IMR-90 (cell line): ENCODE data around the gene MLF2. TPM values are rescaled to one million over a fixed set of nuclear protein-coding genes. Genes with fewer than 3 reads are reported as not detected.

Experiments used
- ATAC-seq: fragments of 200-7000 bp; cut with Tn5 transposase; 2 replicates; pipeline ENCODE4 v1.9.1; 2020; ENCODE audit warnings: low read depth, mild to moderate bottlenecking, moderate library complexity
- BruUV-seq: library from RNA; stranded (reverse); fragments of 400-500 nt; replicated peaks from 2 replicates; lab custom pipeline; 2021; lab: Mats Ljungman, UMichigan
- CTCF ChIA-PET: fragments of 300-600 bp; formaldehyde crosslinking; extraction: SDS; loops from one replicate; lab custom pipeline; 2021; ENCODE audit warnings: antibody characterized with exemption; lab: Yijun Ruan, JAX
- POLR2A ChIA-PET: fragments of 300-600 bp; sonication (Branson Sonifier 250); formaldehyde crosslinking; loops from one replicate; lab custom pipeline; 2022; ENCODE audit warnings: antibody characterized with exemption; ENCODE audit not compliant: unreplicated experiment; lab: Charles Lee
- DNase-seq: peaks from one replicate; pipeline ENCODE4 v3.0.0; 2013
- H2AFZ ChIP-seq: replicated peaks from 2 replicates; pipeline ENCODE3; 2013; ENCODE audit warnings: low read length, mild to moderate bottlenecking; ENCODE audit not compliant: poor library complexity
- H2AK5ac ChIP-seq: 2 replicates; pipeline ENCODE4 v1.6.1; 2013; ENCODE audit warnings: low read depth, low read length, inconsistent platforms
- H2AK9ac ChIP-seq: replicated peaks from 2 replicates; pipeline ENCODE3; 2013; ENCODE audit warnings: mild to moderate bottlenecking, low read depth, low read length, moderate library complexity; ENCODE audit not compliant: poor library complexity
- H2BK120ac ChIP-seq: 2 replicates; pipeline ENCODE4 v1.6.1; 2013; ENCODE audit warnings: low read depth, low read length, inconsistent platforms
- H2BK15ac ChIP-seq: 3 replicates; pipeline ENCODE4 v1.6.1; 2013; ENCODE audit warnings: low read depth, low read length, inconsistent platforms
- H2BK20ac ChIP-seq: 2 replicates; pipeline ENCODE4 v1.6.1; 2013; ENCODE audit warnings: low read depth, mild to moderate bottlenecking, inconsistent platforms, low read length, moderate library complexity
- H2BK5ac ChIP-seq: 2 replicates; pipeline ENCODE4 v1.6.1; 2013; ENCODE audit warnings: mild to moderate bottlenecking, low read depth, low read length, inconsistent platforms; ENCODE audit not compliant: poor library complexity, severe bottlenecking
- H3K14ac ChIP-seq: replicated peaks from 2 replicates; pipeline ENCODE4 v1.6.1; 2013; ENCODE audit warnings: low read depth, low read length, inconsistent platforms
- H3K18ac ChIP-seq: 2 replicates; pipeline ENCODE4 v1.6.1; 2013; ENCODE audit warnings: low read depth, low read length, control low read depth
- H3K23ac ChIP-seq: 2 replicates; pipeline ENCODE4 v1.6.1; 2013; ENCODE audit warnings: low read depth, low read length, inconsistent platforms
- H3K27ac ChIP-seq: 2 replicates; pipeline ENCODE4 v1.5.1; 2013; ENCODE audit warnings: mild to moderate bottlenecking, control low read depth, low read length; ENCODE audit not compliant: insufficient read depth
- H3K27me3 ChIP-seq: 2 replicates; pipeline ENCODE4 v1.6.1; 2013; ENCODE audit warnings: low read length; ENCODE audit not compliant: control insufficient read depth, insufficient read depth
- H3K36me3 ChIP-seq: 2 replicates; pipeline ENCODE4 v1.6.1; 2013; ENCODE audit warnings: low read length, mixed read lengths; ENCODE audit not compliant: control insufficient read depth, insufficient read depth
- H3K4ac ChIP-seq: 2 replicates; pipeline ENCODE4 v1.6.1; 2013; ENCODE audit warnings: low read depth, low read length, inconsistent platforms
- H3K4me1 ChIP-seq: 2 replicates; pipeline ENCODE4 v1.6.1; 2013; ENCODE audit warnings: low read length, mixed read lengths; ENCODE audit not compliant: control insufficient read depth, insufficient read depth
- H3K4me2 ChIP-seq: 2 replicates; pipeline ENCODE4 v1.6.1; 2013; ENCODE audit warnings: low read depth, mild to moderate bottlenecking, control low read depth, low read length, moderate library complexity
- H3K4me3 ChIP-seq: 2 replicates; pipeline ENCODE4 v1.5.1; 2013; ENCODE audit warnings: low read depth, mild to moderate bottlenecking, control low read depth, low read length, moderate library complexity; ENCODE audit not compliant: insufficient read depth
- H3K56ac ChIP-seq: 2 replicates; pipeline ENCODE4 v1.6.1; 2013; ENCODE audit warnings: low read length, inconsistent platforms; ENCODE audit not compliant: insufficient read depth; ENCODE audit errors: extremely low read depth
- H3K79me1 ChIP-seq, 2 experiments: 2 replicates each; pipeline ENCODE4 v1.6.1; 2013; ENCODE audit warnings: low read length in 2 of 2, inconsistent platforms in 1 of 2, low read depth in 1 of 2
- H3K9ac ChIP-seq: 2 replicates; pipeline ENCODE4 v1.6.1; 2013; ENCODE audit warnings: low read depth, low read length, control low read depth
- H3K9me1 ChIP-seq: 2 replicates; pipeline ENCODE4 v1.6.1; 2013; ENCODE audit warnings: low read length, inconsistent platforms; ENCODE audit not compliant: insufficient read depth
- H3K9me3 ChIP-seq: 2 replicates; pipeline ENCODE4 v1.6.1; 2013; ENCODE audit warnings: low read length; ENCODE audit not compliant: control insufficient read depth, insufficient read depth
- H4K20me1 ChIP-seq: 2 replicates; pipeline ENCODE4 v1.6.1; 2013; ENCODE audit warnings: low read length, inconsistent platforms; ENCODE audit not compliant: insufficient read depth
- H4K5ac ChIP-seq: 2 replicates; pipeline ENCODE4 v1.6.1; 2013; ENCODE audit warnings: mild to moderate bottlenecking, low read depth, low read length, control low read depth
- H4K8ac ChIP-seq, 2 experiments: 2 replicates each; pipeline ENCODE4 v1.6.1; 2013; ENCODE audit warnings: low read depth in 2 of 2, low read length in 2 of 2, control low read depth in 1 of 2, inconsistent platforms in 1 of 2
- H4K91ac ChIP-seq: 2 replicates; pipeline ENCODE4 v1.6.1; 2013; ENCODE audit warnings: low read depth, low read length, inconsistent platforms; ENCODE audit not compliant: insufficient read depth
- BHLHE40 ChIP-seq: fragments of 150-350 bp; IDR thresholded peaks from 2 replicates; pipeline ENCODE4 v1.6.1; 2016; ENCODE audit warnings: mild to moderate bottlenecking, low read depth, low read length
- CHD1 ChIP-seq: IDR thresholded peaks from 2 replicates; pipeline ENCODE4 v1.6.1; 2012; ENCODE audit warnings: low read depth, low read length, improper control_type of control experiment
- CTCF ChIP-seq: conservative IDR thresholded peaks from 2 replicates; pipeline ENCODE4 v1.5.1; 2012; ENCODE audit warnings: mild to moderate bottlenecking, low read depth, low read length, improper control_type of control experiment
- MAFK ChIP-seq: IDR thresholded peaks from 2 replicates; pipeline ENCODE4 v1.6.1; 2012; ENCODE audit warnings: low read depth, low read length, improper control_type of control experiment
- MAZ ChIP-seq: IDR thresholded peaks from 2 replicates; pipeline ENCODE4 v1.6.1; 2012; ENCODE audit warnings: low read depth, mild to moderate bottlenecking, low read length, improper control_type of control experiment, moderate library complexity, borderline replicate concordance
- MXI1 ChIP-seq: IDR thresholded peaks from 2 replicates; pipeline ENCODE4 v1.6.1; 2012; ENCODE audit warnings: low read depth, mild to moderate bottlenecking, low read length, moderate library complexity, borderline replicate concordance
- RAD21 ChIP-seq: IDR thresholded peaks from 2 replicates; pipeline ENCODE4 v1.6.1; 2012; ENCODE audit warnings: low read length, improper control_type of control experiment
- RCOR1 ChIP-seq: IDR thresholded peaks from 2 replicates; pipeline ENCODE4 v1.6.1; 2012; ENCODE audit warnings: mild to moderate bottlenecking, low read length, improper control_type of control experiment; ENCODE audit not compliant: insufficient replicate concordance
- SMC3 ChIP-seq: fragments of 150-350 bp; IDR thresholded peaks from 2 replicates; pipeline ENCODE4 v1.6.1; 2016; ENCODE audit warnings: low read depth, mild to moderate bottlenecking, antibody characterized with exemption, low read length, moderate library complexity
- USF2 ChIP-seq: fragments of 150-350 bp; IDR thresholded peaks from 2 replicates; pipeline ENCODE4 v1.6.1; 2017; ENCODE audit warnings: mild to moderate bottlenecking, antibody characterized with exemption, low read length, low read depth
- WGBS, 2 experiments: methylation state at CpG; one replicate each; pipeline versions ENCODE4 v1.1.5 to v1.1.7; 2013; ENCODE audit warnings: missing lambda C conversion rate in 2 of 2; ENCODE audit not compliant: insufficient read length in 1 of 2; ENCODE audit errors: extremely low coverage in 2 of 2; 5-methylcytosine and 5-hydroxymethylcytosine counted together
- dilution Hi-C: fragments of 300-500 bp; cut with HindIII; formaldehyde crosslinking; loops from one replicate; pipeline ENCODE4 v1.14.3; 2018; ENCODE audit warnings: low sequenced_read_pairs; ENCODE audit not compliant: unreplicated experiment
- in situ Hi-C: fragments of 300-500 bp; cut with MboI; formaldehyde crosslinking; loops from 3 replicates; pipeline ENCODE4 v1.14.3; 2019; ENCODE audit warnings: low sequenced_read_pairs, inconsistent platforms, mixed read lengths
- intact Hi-C: fragments of 100-400 bp; cut with micrococcal nuclease; formaldehyde crosslinking; loops from 2 replicates; pipeline ENCODE4 v1.10.0; 2022
- polyA plus RNA-seq, 3 experiments: library from polyadenylated mRNA; depleted of rRNA; stranded (reverse); fragments of >200 nt; gene quantifications; 2 replicates each; pipeline ENCODE4 v1.2.3, GENCODE V29; 2012; ENCODE audit warnings: low replicate concordance in 1 of 3
- total RNA-seq: library from RNA; depleted of rRNA; stranded (reverse); fragments of >200 nt; gene quantifications from 2 replicates; pipeline ENCODE4 v1.2.3, GENCODE V29; 2012
- TF ChIP-seq, protein P1 (sequence below): fragments of 150-350 bp; IDR thresholded peaks from 2 replicates; pipeline ENCODE4 v1.6.1; 2016; ENCODE audit warnings: low read depth, mild to moderate bottlenecking, low read length, moderate library complexity, borderline replicate concordance

MLF2 gene
- total and polyA plus RNA-seq, 2 of the 4 experiments (the other 2 are of a cell fraction), result 236 to 403 TPM

DNA sequence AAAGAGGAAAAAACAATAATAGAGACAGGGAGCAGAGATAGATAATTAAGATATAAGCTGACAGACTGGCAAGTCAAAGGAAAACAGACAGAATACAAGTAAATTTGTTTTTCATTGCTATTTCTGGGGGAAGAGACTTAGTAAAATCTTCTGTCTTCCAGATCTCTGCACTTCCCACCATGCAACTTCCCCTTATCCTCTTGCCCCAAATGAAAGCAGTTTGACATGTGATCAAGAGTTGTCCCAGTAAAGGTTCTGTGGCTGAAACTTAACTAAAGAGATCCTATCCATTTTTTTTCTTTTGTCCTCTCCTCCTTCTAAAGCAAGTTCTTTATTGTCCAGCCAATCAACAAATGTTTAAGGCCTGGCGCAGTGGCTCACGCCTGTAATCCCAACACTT lies 1.5 kb upstream of the MLF2 start:
- H2AK9ac ChIP-seq, result no peak overlapping the region
- H4K8ac ChIP-seq, result no peak overlapping the region
- intact Hi-C loops (no loop called here), in situ Hi-C loops (loop anchor here (5.0 kb wide), 1 partner anchor 73 kb away; the partner anchor contains the start of gene P3H3), dilution Hi-C loops (no loop called here)
- no peak for TF ChIP-seq RAD21
- no peak for TF ChIP-seq RCOR1
- TF ChIP-seq CHD1, result no peak
- TF ChIP-seq BHLHE40, result no peak
- no peak for TF ChIP-seq MAZ
- TF ChIP-seq CTCF, result no peak
- no peak for TF ChIP-seq SMC3
- TF ChIP-seq MXI1, result no peak
- no peak for TF ChIP-seq USF2
- TF ChIP-seq MAFK, result no peak
- TF ChIP-seq, protein P1, sequence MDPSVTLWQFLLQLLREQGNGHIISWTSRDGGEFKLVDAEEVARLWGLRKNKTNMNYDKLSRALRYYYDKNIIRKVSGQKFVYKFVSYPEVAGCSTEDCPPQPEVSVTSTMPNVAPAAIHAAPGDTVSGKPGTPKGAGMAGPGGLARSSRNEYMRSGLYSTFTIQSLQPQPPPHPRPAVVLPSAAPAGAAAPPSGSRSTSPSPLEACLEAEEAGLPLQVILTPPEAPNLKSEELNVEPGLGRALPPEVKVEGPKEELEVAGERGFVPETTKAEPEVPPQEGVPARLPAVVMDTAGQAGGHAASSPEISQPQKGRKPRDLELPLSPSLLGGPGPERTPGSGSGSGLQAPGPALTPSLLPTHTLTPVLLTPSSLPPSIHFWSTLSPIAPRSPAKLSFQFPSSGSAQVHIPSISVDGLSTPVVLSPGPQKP, result no peak
- no peak overlapping the region for H2BK120ac ChIP-seq
- H3K4me2 ChIP-seq, result no peak overlapping the region
- DNase-seq (no peak), ATAC-seq (no peak)
- no peaks in the 10 kb centered on the region for H3K27me3 ChIP-seq
- no peak overlapping the region for H2BK5ac ChIP-seq
- no peak overlapping the region for H2BK20ac ChIP-seq
- 100% methylated on average over 1 of the region's 2 CpGs; no CpG with 5 or more reads in 1 of the 2 experiments for WGBS, 2 experiments
- H3K18ac ChIP-seq, result no peak overlapping the region
- H4K5ac ChIP-seq, result no peak overlapping the region
- H2AFZ ChIP-seq, result no peak overlapping the region
- peaks cover 7% of the 10 kb centered on the region for H3K4me1 ChIP-seq
- no TSS peak for BruUV-seq
- no peak overlapping the region for H3K9ac ChIP-seq
- peaks cover 17 to 32% of the 10 kb centered on the region in 2 experiments for H3K79me1 ChIP-seq
- no peak overlapping the region for H2BK15ac ChIP-seq
- no peak overlapping the region for H3K23ac ChIP-seq
- no peak overlapping the region for H4K91ac ChIP-seq
- H3K9me3 ChIP-seq, result no peaks in the 10 kb centered on the region
- H3K14ac ChIP-seq, result no peak overlapping the region
- CTCF ChIA-PET, result interaction anchor here (0.7 to 3.9 kb wide), 6 partner anchors 9 to 99 kb away, joined by 3 to 27 read pairs (median 8); partner anchors contain the start of gene PTMS
- POLR2A ChIA-PET, result interaction anchor here (1.6 to 3.2 kb wide), 2 partner anchors 12 to 15 kb away, joined by 3 to 21 read pairs; partner anchors contain the start of gene PTMS
- H2AK5ac ChIP-seq, result no peak overlapping the region
- H4K20me1 ChIP-seq, result peaks cover 13% of the 10 kb centered on the region
- H3K4ac ChIP-seq, result no peak overlapping the region
- H3K27ac ChIP-seq, result no peak overlapping the region
- H3K56ac ChIP-seq, result no peak overlapping the region
- no peak overlapping the region for H3K4me3 ChIP-seq
- H3K36me3 ChIP-seq, result peaks cover 20% of the 10 kb centered on the region
- H3K9me1 ChIP-seq, result peaks cover 7% of the 10 kb centered on the region
